Right ventricle myocardium inferior (tissue), 1 donor: ENCODE measurements around the gene MLNR. TPM values are rescaled to one million over a fixed set of nuclear protein-coding genes. Genes with fewer than 3 reads are reported as not detected.

ENCODE experiments used
- ATAC-seq: fragments of 200-7000 bp; cut with Tn5 transposase; one replicate; pipeline ENCODE4 v1.9.1; 2020; ENCODE audit warnings: mild to moderate bottlenecking, moderate library complexity
- DNase-seq: peaks from one replicate; pipeline ENCODE4 v3.0.0; 2021; ENCODE audit errors: missing footprints
- intact Hi-C: fragments of 100-400 bp; cut with DNase I; formaldehyde crosslinking; loops from one replicate; pipeline ENCODE4 v1.11.0; 2022
- total RNA-seq: library from RNA; stranded (reverse); fragmentation: NEBNext Ultra II Directional; extraction: Animal tissue kit (Norgen Biotek cat#: 25700); gene quantifications from one replicate; pipeline ENCODE4 v1.2.1, GENCODE V29; 2021
- donor health status: DM: no; HTN: yes; CAD: no; lungs with severe emphysema.

Gene MLNR
- total RNA-seq, 1 donor from 2014 or later, result not detected

GRCh38 chr13:49262634-49263033, 42.5 kb downstream of the MLNR start:
- ATAC-seq (no peak), DNase-seq (no peak)
- intact Hi-C loops, result no loop called here

GRCh38 chr13:49265822-49266221, 45.7 kb downstream of the MLNR start:
- intact Hi-C loops, result no loop called here
- no peak for DNase-seq
- ATAC-seq, result no peak

GRCh38 chr13:49271264-49271663, 51.1 kb downstream of the MLNR start:
- ATAC-seq (no peak), DNase-seq (no peak)
- intact Hi-C loops, result no loop called here

Other genes with a start within 250 kb of the MLNR start
- gene FNDC3A, start 244.4 kb upstream of the MLNR start, total RNA-seq, result 18.4 TPM
- 9.3 TPM for gene CDADC1, start 27.6 kb downstream of the MLNR start, total RNA-seq
- 22.1 TPM for gene CAB39L, start 223.7 kb downstream of the MLNR start, total RNA-seq
- 13.1 TPM for gene SETDB2, start 223.9 kb downstream of the MLNR start, total RNA-seq